HCT116 (cell line): ENCODE data around the gene PTPN1. TPM values are rescaled to one million over a fixed set of nuclear protein-coding genes. Genes with fewer than 3 reads are reported as not detected.

Source experiments
- ATAC-seq: fragments of 200-7000 bp; cut with Tn5 transposase; 2 replicates; pipeline ENCODE4 v1.9.1; 2020; ENCODE audit warnings: mild to moderate bottlenecking, moderate library complexity
- BruUV-seq: library from RNA; stranded (reverse); fragments of 400-500 nt; replicated peaks from 2 replicates; lab custom pipeline; 2021; lab: Mats Ljungman, UMichigan
- CTCF ChIA-PET: fragments of 300-600 bp; sonication (Branson Sonifier 250); formaldehyde crosslinking; loops from one replicate; lab custom pipeline; 2021; ENCODE audit warnings: antibody characterized with exemption; lab: Charles Lee
- POLR2A ChIA-PET: fragments of 300-600, 350-600 bp; sonication (Branson Sonifier 250); formaldehyde crosslinking; loops from one replicate; lab custom pipeline; 2021; ENCODE audit warnings: antibody characterized with exemption; lab: Charles Lee
- RAD21 ChIA-PET, 2 experiments: fragments of 300-600 bp; sonication (Branson Sonifier 250); formaldehyde crosslinking; loops; one replicate each; lab custom pipeline; 2023; ENCODE audit warnings: low total read pairs in 2 of 2; ENCODE audit not compliant: uncharacterized antibody in 2 of 2, unreplicated experiment in 2 of 2, low non-redundant PET in 1 of 2; lab: Charles Lee
- DNase-seq: peaks from one replicate; pipeline ENCODE4 v3.0.0-alpha.2; 2010; ENCODE audit warnings: low read depth, low spot score
- H2AFZ ChIP-seq: fragments of 200-600 bp; shearing (Covaris generic), sonication (generic); 2 replicates; pipeline ENCODE4 v1.6.1; 2017; ENCODE audit warnings: low read depth, mixed run types, mixed read lengths, antibody characterized with exemption, low read length; ENCODE audit not compliant: poor library complexity, severe bottlenecking
- H3K27ac ChIP-seq: 2 replicates; pipeline ENCODE4 v1.5.1; 2012; ENCODE audit warnings: low read depth, low read length
- H3K27me3 ChIP-seq: fragments of 200-600 bp; sonication (generic); 2 replicates; pipeline ENCODE4 v1.6.1; 2016; ENCODE audit warnings: mixed run types, low read length, mixed read lengths; ENCODE audit not compliant: insufficient read depth
- H3K36me3 ChIP-seq, 2 experiments: fragments of 200-500 bp in 1 of 2; fragments of 200-600 bp in 1 of 2; sonication (Bioruptor generic) in 1 of 2; sonication (generic) in 1 of 2; 2 replicates each; pipeline versions ENCODE4 v1.5.1 to v1.6.1; 2014 to 2016; ENCODE audit warnings: low read length in 2 of 2, inconsistent platforms in 1 of 2, mixed read lengths in 1 of 2, mixed run types in 1 of 2; ENCODE audit not compliant: insufficient read depth in 2 of 2, control insufficient read depth in 1 of 2
- H3K4me1 ChIP-seq, 2 experiments: fragments of 200-600 bp in 1 of 2; sonication (generic) in 1 of 2; 2 replicates each; pipeline versions ENCODE4 v1.5.1 to v1.6.1; 2012 to 2017; ENCODE audit warnings: low read length in 2 of 2, inconsistent platforms in 1 of 2, mild to moderate bottlenecking in 1 of 2, mixed read lengths in 1 of 2, mixed run types in 1 of 2, moderate library complexity in 1 of 2; ENCODE audit not compliant: insufficient read depth in 2 of 2, control insufficient read depth in 1 of 2
- H3K4me2 ChIP-seq: fragments of 200-600 bp; sonication (generic); 2 replicates; pipeline ENCODE4 v1.6.1; 2017; ENCODE audit warnings: mixed run types, low read length, mixed read lengths
- H3K4me3 ChIP-seq, 2 experiments: fragments of 200-600 bp in 1 of 2; sonication (generic) in 1 of 2; replicated peaks in 1 of 2; 2 replicates each; pipeline ENCODE4 v1.5.1; 2011 to 2016; ENCODE audit warnings: low read length in 2 of 2, control low read depth in 1 of 2, low read depth in 1 of 2, mild to moderate bottlenecking in 1 of 2, mixed read lengths in 1 of 2, mixed run types in 1 of 2
- H3K79me2 ChIP-seq: fragments of 200-600 bp; sonication (generic); 2 replicates; pipeline ENCODE4 v1.6.1; 2017; ENCODE audit warnings: mild to moderate bottlenecking, mixed run types, low read length, moderate library complexity, mixed read lengths; ENCODE audit not compliant: insufficient read depth
- H3K9ac ChIP-seq: fragments of 200-600 bp; sonication (generic); 2 replicates; pipeline ENCODE4 v1.6.1; 2016; ENCODE audit warnings: low read length, mixed read lengths
- H3K9me2 ChIP-seq: fragments of 200-600 bp; sonication (generic), shearing (Covaris generic); 2 replicates; pipeline ENCODE4 v1.6.1; 2017; ENCODE audit warnings: mixed run types, mild to moderate bottlenecking, moderate library complexity; ENCODE audit not compliant: insufficient read depth
- H3K9me3 ChIP-seq, 2 experiments: fragments of 200-500 bp in 1 of 2; fragments of 200-600 bp in 1 of 2; sonication (Bioruptor generic) in 1 of 2; sonication (generic) in 1 of 2; 2 replicates each; pipeline ENCODE4 v1.6.1; 2014 to 2017; ENCODE audit warnings: low read length in 2 of 2, mixed read lengths in 2 of 2, inconsistent platforms in 1 of 2, low read depth in 1 of 2, mild to moderate bottlenecking in 1 of 2, mixed run types in 1 of 2, moderate library complexity in 1 of 2; ENCODE audit not compliant: control insufficient read depth in 1 of 2, insufficient read depth in 1 of 2
- H4K20me1 ChIP-seq: fragments of 200-600 bp; sonication (generic), shearing (Covaris generic); 2 replicates; pipeline ENCODE4 v1.6.1; 2017; ENCODE audit warnings: mixed run types, mild to moderate bottlenecking, moderate library complexity; ENCODE audit not compliant: insufficient read depth
- ATF3 ChIP-seq: IDR thresholded peaks from 2 replicates; pipeline ENCODE4 v1.6.1; 2012
- CBX3 ChIP-seq: IDR thresholded peaks from 2 replicates; pipeline ENCODE4 v1.6.1; 2012; ENCODE audit warnings: low read depth
- EGR1 ChIP-seq: IDR thresholded peaks from 2 replicates; pipeline ENCODE4 v1.6.1; 2012; ENCODE audit warnings: low read depth
- ELF1 ChIP-seq: IDR thresholded peaks from 2 replicates; pipeline ENCODE4 v1.6.1; 2012; ENCODE audit warnings: low read depth, borderline replicate concordance
- JUND ChIP-seq: IDR thresholded peaks from 2 replicates; pipeline ENCODE4 v1.6.1; 2012
- POLR2A ChIP-seq: IDR thresholded peaks from 2 replicates; pipeline ENCODE4 v1.7.0; 2011; ENCODE audit warnings: borderline replicate concordance; ENCODE audit not compliant: insufficient read depth, insufficient read length; ENCODE audit errors: extremely low read depth
- POLR2AphosphoS5 ChIP-seq: IDR thresholded peaks from 2 replicates; pipeline ENCODE4 v1.6.1; 2011; ENCODE audit warnings: mild to moderate bottlenecking, low read depth, low read length, moderate library complexity
- SP1 ChIP-seq: IDR thresholded peaks from 2 replicates; pipeline ENCODE4 v1.6.1; 2012; ENCODE audit warnings: low read depth
- SRF ChIP-seq: IDR thresholded peaks from 2 replicates; pipeline ENCODE4 v1.6.1; 2012; ENCODE audit warnings: low read depth
- TCF7L2 ChIP-seq: IDR thresholded peaks from 2 replicates; pipeline ENCODE4 v1.7.0; 2011; ENCODE audit warnings: borderline replicate concordance, inconsistent platforms; ENCODE audit not compliant: insufficient read depth, insufficient read length; ENCODE audit errors: extremely low read depth
- ZNF274 ChIP-seq: fragments of 200-500 bp; sonication (Bioruptor generic); IDR thresholded peaks from 2 replicates; pipeline ENCODE4 v1.6.1; 2014; ENCODE audit warnings: mild to moderate bottlenecking, low read depth, low read length, inconsistent platforms
- intact Hi-C: fragments of 100-400 bp; cut with micrococcal nuclease; formaldehyde crosslinking; loops from 2 replicates; pipeline ENCODE4 v1.10.0; 2022
- total RNA-seq: library from RNA; stranded (reverse); gene quantifications from one replicate; pipeline ENCODE4 v1.2.1, GENCODE V29; 2021; ENCODE audit not compliant: unreplicated experiment
- TF ChIP-seq, protein P1 (sequence below): IDR thresholded peaks from 2 replicates; pipeline ENCODE4 v1.6.1; 2012; ENCODE audit warnings: low read depth
- TF ChIP-seq, protein P2 (sequence below): IDR thresholded peaks from 2 replicates; pipeline ENCODE4 v1.6.1; 2011; ENCODE audit warnings: mild to moderate bottlenecking, low read length, moderate library complexity; ENCODE audit not compliant: insufficient replicate concordance; ENCODE audit errors: extremely low read depth

Gene PTPN1
- total RNA-seq, 1 experiment from 2014 or later = 47.5 TPM

DNA sequence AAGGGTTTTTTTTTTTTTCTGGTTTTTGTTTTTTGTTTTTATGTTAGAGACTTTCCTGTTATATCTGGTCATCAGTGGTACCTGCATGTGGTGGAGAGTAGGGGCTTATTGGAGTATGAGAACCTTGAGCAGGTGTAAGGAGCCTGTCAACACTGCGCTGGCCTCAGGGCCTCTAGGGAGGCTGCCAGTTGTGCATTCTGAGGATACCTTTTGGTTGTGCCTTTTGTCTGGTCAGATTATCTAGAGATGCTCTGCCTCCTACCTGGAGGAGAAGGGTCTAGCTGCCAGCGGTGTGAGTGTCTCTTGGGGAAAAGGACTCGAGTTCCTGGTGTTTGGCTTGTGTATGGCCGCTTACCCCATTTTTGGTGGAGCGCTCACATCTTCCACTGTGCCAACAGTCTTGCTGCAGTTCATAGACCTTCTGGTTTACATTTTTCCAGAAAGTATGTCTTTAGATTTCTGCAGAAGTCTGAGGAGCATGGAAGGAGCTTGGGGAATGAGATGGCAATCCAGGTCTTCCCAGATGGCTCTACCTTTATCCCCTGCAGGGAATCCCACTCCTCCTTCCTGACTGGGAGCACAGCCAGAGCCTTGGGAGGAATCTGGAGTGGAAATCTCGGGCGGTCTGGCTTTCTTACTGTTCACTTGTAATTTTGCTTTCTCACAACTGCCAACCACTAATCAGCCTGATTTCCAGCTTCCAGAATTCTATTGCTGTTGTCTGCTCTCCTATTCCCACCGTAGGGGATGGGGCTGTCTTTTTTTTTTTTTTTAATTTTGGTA lies 49.9 kb downstream of the PTPN1 start:
- BruUV-seq = no TSS peak
- TF ChIP-seq, protein P1, sequence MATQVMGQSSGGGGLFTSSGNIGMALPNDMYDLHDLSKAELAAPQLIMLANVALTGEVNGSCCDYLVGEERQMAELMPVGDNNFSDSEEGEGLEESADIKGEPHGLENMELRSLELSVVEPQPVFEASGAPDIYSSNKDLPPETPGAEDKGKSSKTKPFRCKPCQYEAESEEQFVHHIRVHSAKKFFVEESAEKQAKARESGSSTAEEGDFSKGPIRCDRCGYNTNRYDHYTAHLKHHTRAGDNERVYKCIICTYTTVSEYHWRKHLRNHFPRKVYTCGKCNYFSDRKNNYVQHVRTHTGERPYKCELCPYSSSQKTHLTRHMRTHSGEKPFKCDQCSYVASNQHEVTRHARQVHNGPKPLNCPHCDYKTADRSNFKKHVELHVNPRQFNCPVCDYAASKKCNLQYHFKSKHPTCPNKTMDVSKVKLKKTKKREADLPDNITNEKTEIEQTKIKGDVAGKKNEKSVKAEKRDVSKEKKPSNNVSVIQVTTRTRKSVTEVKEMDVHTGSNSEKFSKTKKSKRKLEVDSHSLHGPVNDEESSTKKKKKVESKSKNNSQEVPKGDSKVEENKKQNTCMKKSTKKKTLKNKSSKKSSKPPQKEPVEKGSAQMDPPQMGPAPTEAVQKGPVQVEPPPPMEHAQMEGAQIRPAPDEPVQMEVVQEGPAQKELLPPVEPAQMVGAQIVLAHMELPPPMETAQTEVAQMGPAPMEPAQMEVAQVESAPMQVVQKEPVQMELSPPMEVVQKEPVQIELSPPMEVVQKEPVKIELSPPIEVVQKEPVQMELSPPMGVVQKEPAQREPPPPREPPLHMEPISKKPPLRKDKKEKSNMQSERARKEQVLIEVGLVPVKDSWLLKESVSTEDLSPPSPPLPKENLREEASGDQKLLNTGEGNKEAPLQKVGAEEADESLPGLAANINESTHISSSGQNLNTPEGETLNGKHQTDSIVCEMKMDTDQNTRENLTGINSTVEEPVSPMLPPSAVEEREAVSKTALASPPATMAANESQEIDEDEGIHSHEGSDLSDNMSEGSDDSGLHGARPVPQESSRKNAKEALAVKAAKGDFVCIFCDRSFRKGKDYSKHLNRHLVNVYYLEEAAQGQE = no peak
- TF ChIP-seq SP1 = no peak
- TF ChIP-seq SRF = no peak
- no peak for TF ChIP-seq ATF3
- no peak for TF ChIP-seq ZNF274
- TF ChIP-seq TCF7L2 = no peak
- TF ChIP-seq POLR2A = no peak
- no peak for TF ChIP-seq EGR1
- no peak for TF ChIP-seq POLR2AphosphoS5
- no peak for TF ChIP-seq ELF1
- TF ChIP-seq, protein P2, sequence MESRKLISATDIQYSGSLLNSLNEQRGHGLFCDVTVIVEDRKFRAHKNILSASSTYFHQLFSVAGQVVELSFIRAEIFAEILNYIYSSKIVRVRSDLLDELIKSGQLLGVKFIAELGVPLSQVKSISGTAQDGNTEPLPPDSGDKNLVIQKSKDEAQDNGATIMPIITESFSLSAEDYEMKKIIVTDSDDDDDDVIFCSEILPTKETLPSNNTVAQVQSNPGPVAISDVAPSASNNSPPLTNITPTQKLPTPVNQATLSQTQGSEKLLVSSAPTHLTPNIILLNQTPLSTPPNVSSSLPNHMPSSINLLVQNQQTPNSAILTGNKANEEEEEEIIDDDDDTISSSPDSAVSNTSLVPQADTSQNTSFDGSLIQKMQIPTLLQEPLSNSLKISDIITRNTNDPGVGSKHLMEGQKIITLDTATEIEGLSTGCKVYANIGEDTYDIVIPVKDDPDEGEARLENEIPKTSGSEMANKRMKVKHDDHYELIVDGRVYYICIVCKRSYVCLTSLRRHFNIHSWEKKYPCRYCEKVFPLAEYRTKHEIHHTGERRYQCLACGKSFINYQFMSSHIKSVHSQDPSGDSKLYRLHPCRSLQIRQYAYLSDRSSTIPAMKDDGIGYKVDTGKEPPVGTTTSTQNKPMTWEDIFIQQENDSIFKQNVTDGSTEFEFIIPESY = no peak
- no peak for TF ChIP-seq JUND
- no peak for TF ChIP-seq CBX3
- Histone ChIP-seq H2AFZ (no peak overlapping the region), H3K9ac (peak overlapping the region; percentile 59), H3K27me3 (no peaks in the 10 kb centered on the region), H3K79me2 (peaks cover 88% of the 10 kb centered on the region), H4K20me1 (no peaks in the 10 kb centered on the region), H3K9me2 (no peaks in the 10 kb centered on the region), H3K4me2 (peak overlapping the region; percentile 58), H3K4me1 (peaks cover 62 to 80% of the 10 kb centered on the region in 2 experiments), H3K27ac (peak overlapping the region; percentile 94), H3K4me3 (no peak overlapping the region), H3K9me3 (no peaks in the 10 kb centered on the region), H3K36me3 (peaks cover 5 to 19% of the 10 kb centered on the region in 2 experiments; a peak in 2 of 4 replicates)
- no peak for DNase-seq
- CTCF ChIA-PET = interaction anchor here (1.2 kb wide), 1 partner anchor 28 kb away, joined by 3 read pairs; no protein-coding TSS in a partner anchor
- RAD21 ChIA-PET = no interaction called here
- POLR2A ChIA-PET = interaction anchor here (1.9 kb wide), 1 partner anchor 19 kb away, joined by 6 read pairs; no protein-coding TSS in a partner anchor
- ATAC-seq = no peak
- intact Hi-C loops = loop anchor here (2.0 to 5.0 kb wide), 2 partner anchors 19 to 48 kb away; partner anchors contain the start of gene PTPN1
